ENCODE measurements around the gene CAPG.
"Not testable (repeated sequence)": the region's sequence is repeated elsewhere in the genome, so short reads cannot be mapped to it uniquely, and the experiment has no call there.

Gene CAPG

GRCh38 chr2:85398426-85399182, 11.6 kb downstream of the CAPG start:
- FAIRE-seq (no peak), DNase-seq (ENCODE audit: insufficient read length, low spot score) (no peak)

DNA sequence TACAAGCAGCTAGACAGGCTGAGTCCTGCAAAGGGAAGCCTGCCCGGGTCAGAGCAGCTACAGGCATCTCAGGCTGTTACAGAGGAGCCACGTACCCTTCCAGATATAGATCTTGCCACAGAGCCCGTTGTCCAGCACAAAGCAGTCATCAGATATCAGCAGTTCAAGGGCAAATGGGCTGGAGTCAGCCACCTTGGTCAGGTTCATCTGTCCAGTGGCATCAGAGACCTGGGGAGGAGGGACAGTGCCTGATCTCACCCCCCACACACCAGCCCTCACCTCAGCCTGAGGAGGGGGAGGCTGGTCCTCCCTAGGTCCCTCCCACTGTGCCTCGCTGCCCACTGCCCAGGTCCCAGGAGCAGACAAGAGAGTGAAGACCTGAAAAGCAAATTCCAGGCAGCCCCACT, 12.2 kb downstream of the CAPG start:
- FAIRE-seq (no peak), DNase-seq (ENCODE audit: insufficient read length, low spot score) (no peak)

GRCh38 chr2:85396531-85397470, 13.4 kb downstream of the CAPG start:
- no peak for FAIRE-seq
- DNase-seq (ENCODE audit: insufficient read length, low spot score) = no peak

DNA sequence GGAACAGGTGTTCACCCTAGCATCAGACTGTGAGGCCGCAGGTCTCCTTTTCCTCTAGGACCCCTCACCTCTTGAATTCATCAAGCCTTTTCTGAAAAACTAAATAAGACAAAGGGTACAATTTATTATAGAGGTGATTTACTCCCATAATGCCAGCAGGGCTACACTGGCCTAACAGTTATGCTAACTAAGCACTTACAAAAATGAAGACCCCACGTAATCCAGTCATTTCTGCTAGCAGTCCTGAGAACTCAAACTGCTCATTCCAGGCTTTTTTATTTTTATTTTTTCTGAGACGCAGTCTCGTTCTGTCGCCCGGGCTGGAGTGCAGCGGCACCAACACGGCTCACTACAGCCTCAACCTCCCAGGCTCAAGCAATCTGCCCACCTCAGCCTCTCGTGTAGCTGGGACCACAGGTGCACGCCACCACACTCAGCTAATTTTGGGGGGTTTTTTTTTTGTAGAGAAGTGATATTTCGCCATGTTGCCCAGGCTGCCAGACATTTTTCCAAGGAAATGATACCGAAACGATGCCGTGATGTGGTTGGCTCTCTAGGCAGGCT, 14.2 kb downstream of the CAPG start:
- FAIRE-seq (no peak), DNase-seq (ENCODE audit: insufficient read length, low spot score) (no peak)

GRCh38 chr2:85394976-85395375, 15.2 kb downstream of the CAPG start:
- DNase-seq (ENCODE audit: insufficient read length, low spot score) (no peak), FAIRE-seq (no peak)

- FAIRE-seq (no peak), DNase-seq (ENCODE audit: insufficient read length, low spot score) (no peak)
Observed at GRCh38 chr2:85394261-85394681, 15.9 kb downstream of the CAPG start.

GRCh38 chr2:85393836-85394235, 16.3 kb downstream of the CAPG start:
- no peak for FAIRE-seq
- no peak for DNase-seq (ENCODE audit: insufficient read length, low spot score)

- DNase-seq (ENCODE audit: insufficient read length, low spot score) (peak; percentile 36), FAIRE-seq (no peak)
Observed at GRCh38 chr2:85390941-85391669, 19.1 kb downstream of the CAPG start.

DNA sequence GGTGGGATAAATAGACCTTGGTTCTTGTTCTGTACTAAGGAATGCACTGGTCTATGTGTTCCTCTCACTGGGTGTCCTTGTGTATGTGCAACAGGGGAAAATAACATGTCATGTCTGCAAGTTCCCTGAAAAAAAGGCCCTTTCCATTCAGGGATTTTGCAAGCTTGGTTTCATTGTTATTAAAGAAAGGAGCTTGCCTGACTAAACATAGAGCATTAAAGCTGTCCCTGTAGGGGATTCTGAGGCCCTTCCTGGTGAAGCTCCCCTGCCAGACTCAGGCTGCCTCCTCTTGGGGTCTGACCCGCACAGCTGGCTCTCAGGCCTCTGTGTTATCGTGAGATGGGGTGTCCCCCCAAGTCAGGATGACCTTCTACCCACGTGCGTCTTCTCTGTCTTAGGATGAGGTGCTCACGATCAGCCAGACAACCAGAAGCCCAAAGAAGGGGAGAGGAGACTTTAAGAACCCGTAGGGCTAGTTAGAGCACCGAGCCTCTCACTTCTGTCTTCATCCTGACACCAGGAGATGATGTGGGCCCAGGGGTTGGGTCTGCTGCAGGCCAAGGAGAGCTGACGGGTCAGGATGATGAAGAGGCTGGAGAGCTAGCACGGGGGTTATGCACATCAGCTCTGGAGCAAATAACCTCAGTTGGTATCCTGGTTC, 21.2 kb downstream of the CAPG start:
- DNase-seq (ENCODE audit: insufficient read length, low spot score) (no peak), FAIRE-seq (no peak)

DNA sequence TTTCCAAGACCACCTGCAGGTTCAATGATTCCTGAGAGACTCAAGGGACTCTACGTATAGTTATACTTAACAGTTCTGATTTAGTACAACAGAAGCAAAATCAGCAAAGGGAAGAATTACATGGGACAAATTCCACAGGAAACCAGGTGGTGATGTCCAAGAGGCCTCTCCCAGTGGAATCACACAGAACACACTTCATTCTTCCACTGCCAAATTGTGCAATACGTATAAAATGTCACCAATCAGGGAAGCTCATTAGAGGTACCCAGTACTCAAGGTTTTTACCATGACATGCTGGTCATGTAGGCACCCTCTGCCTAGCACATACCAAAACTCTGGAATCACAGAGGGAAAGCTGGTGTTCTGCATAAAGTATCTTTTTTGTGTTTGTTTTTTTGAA, 22.4 kb downstream of the CAPG start:
- FAIRE-seq = no peak
- no peak for DNase-seq (ENCODE audit: insufficient read length, low spot score)

GRCh38 chr2:85385746-85386145, 24.4 kb downstream of the CAPG start:
- FAIRE-seq = no peak
- no peak for DNase-seq (ENCODE audit: insufficient read length, low spot score)

DNA sequence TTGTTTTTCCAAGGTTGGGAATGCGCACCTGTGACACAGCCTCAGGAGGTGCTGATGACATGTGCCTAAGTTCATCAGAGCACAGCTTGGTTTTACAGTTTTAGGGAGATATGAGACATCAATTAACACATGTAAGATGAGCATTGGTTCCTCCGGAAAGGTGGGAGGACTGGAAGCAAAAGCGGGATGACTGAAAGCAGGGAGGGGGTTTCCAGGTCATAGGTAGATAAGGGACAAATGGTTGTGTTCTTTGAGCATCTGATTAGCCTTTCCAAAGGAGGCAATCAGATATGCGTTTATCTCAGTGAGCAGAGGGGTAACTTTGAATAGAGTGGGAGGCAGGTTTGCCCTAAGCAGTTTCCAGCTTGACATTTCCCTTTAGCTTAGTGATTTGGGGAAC, 26.3 kb downstream of the CAPG start:
- FAIRE-seq (no peak), DNase-seq (ENCODE audit: insufficient read length, low spot score) (no peak)

- DNase-seq (ENCODE audit: insufficient read length, low spot score); FAIRE-seq: not testable (repeated sequence)
Observed at GRCh38 chr2:85383151-85383550, 27.0 kb downstream of the CAPG start.

DNA sequence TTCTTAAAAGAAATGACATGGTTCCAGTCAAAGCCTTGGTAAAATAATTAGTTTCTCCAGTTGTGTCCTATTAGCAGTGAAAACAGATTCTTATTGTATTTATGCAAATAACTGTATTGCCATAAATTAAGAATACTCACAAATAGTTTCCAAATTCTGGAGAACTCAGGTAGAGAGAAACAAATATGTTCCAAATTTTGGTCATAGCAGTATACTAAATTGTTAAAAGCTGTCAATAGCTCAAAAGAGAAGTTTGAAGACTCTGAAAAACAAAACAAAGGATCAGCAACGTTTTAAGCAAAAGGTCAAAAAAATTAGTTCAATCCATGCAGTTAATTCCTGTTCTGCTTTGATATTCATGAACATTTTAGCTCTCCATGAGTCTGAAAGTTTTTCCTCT, 30.1 kb downstream of the CAPG start:
- FAIRE-seq (no peak), DNase-seq (ENCODE audit: insufficient read length, low spot score) (no peak)

DNA sequence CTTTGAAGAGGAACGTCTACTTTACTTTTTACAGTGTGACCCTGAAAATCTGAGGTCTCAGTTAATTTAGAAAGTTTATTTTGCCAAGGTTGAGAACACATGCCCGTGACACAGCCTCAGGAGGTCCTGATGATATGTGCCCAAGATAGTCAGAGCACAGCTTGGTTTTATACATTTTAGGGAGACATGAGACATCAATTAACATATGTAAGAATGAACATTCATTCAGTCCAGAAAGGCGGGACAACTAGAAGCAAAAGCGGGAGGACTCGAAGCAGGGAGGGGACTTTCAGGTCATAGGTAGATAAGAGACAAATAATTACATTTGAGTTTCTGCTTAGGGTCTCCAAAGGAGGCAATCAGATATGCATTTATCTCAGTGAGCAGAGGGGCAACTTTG, 31.9 kb downstream of the CAPG start:
- DNase-seq (ENCODE audit: insufficient read length, low spot score) (no peak), FAIRE-seq (no peak)

GRCh38 chr2:85377083-85377482, 33.1 kb downstream of the CAPG start:
- FAIRE-seq = no peak
- DNase-seq (ENCODE audit: insufficient read length, low spot score) = no peak

- no peak for DNase-seq (ENCODE audit: insufficient read length, low spot score)
Observed at GRCh38 chr2:85376291-85377065, 33.7 kb downstream of the CAPG start.

DNA sequence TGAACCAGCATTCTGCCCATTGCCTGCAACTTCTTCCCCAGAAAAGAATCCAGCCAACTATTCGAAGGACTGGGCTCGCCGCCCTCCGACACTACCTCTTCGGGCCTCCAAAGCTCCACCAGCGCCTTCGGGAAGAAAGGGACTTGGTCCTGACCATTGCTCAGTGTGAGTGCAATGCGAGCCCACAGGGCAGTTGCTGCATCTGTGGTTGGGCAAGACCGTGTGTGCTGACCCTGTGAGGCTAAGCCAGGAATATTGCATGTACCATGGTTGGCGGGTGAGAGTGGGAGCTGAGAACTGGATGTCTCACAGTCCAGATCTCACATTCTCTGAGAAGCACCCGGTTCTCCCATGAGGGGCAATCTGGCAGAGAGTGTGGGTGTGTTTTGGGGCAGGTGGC, 39.1 kb downstream of the CAPG start:
- FAIRE-seq (no peak), DNase-seq (ENCODE audit: insufficient read length, low spot score) (no peak)

More at GRCh38 chr2:85376291-85377065, 33.7 kb downstream of the CAPG start:
- no peak for FAIRE-seq

DNA sequence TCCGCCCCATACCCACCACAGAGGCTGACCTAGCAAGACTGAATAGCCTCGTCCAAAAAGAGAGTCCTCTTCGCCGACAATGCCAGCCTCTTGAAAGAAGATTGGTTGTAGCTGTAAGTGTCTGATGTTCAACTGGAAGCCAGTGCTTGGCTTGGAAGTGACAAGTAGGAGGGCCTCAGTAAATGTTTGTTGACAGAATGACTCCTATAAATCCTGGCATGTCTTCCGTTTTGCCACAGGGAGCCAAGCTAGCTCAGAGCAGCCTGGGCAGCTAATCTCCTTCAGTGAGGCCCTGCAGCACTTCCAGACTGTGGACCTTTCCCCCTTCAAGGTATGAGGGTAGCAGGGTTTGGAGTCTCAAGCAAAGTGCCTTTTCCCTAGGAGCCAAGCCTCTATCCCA, 40.7 kb downstream of the CAPG start:
- DNase-seq (ENCODE audit: insufficient read length, low spot score) = no peak

DNA sequence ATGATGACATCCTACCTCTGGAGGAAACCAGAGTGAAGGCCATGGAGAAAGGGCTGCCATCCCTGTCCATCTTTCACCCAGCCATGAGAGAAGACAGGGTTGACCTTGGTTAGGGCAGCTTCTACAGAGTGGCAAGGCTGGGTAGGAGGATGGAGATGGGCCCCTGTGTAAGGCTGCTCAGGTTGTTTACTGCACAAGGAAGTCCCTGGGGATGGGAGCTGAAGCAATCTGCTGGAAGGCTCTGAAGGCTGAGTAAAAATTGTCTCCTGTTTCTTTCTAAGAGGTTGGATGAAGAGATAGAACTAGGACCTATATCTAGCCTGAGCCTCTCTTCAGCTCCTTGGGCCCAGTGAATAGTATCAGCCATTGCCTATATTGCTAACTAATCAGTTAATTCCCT, 41.2 kb downstream of the CAPG start:
- DNase-seq (ENCODE audit: insufficient read length, low spot score) (no peak), FAIRE-seq (no peak)

More for the DNA sequence above, 40.7 kb downstream of the CAPG start:
- no peak for FAIRE-seq
